ENCODE data around the gene KANSL1. TPM values are rescaled to one million over a fixed set of nuclear protein-coding genes. Genes with fewer than 3 reads are reported as not detected.

KANSL1 gene
- polyA plus RNA-seq, 1 experiment: 14.1 TPM

DNA sequence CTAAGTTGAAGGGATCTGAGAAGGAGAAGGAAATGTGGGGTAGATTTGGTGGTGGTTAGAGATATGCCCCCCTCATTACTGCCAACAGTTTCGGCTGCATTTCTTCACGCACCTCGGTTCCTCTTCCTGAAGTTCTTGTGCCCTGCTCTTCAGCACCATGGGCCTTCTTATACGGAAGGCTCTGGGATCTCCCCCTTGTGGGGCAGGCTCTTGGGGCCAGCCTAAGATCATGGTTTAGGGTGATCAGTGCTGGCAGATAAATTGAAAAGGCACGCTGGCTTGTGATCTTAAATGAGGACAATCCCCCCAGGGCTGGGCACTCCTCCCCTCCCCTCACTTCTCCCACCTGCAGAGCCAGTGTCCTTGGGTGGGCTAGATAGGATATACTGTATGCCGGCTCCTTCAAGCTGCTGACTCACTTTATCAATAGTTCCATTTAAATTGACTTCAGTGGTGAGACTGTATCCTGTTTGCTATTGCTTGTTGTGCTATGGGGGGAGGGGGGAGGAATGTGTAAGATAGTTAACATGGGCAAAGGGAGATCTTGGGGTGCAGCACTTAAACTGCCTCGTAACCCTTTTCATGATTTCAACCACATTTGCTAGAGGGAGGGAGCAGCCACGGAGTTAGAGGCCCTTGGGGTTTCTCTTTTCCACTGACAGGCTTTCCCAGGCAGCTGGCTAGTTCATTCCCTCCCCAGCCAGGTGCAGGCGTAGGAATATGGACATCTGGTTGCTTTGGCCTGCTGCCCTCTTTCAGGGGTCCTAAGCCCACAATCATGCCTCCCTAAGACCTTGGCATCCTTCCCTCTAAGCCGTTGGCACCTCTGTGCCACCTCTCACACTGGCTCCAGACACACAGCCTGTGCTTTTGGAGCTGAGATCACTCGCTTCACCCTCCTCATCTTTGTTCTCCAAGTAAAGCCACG is 165.9 kb downstream of the KANSL1 start:
- Histone ChIP-seq H3K27me3 (ENCODE audit: control insufficient read depth, insufficient read depth, low read length) (no peaks in the 10 kb centered on the region), H3K36me3 (ENCODE audit: control insufficient read depth, insufficient read depth, low read length) (peaks cover 23% of the 10 kb centered on the region), H3K4me3 (ENCODE audit: low read depth, low read length) (no peak overlapping the region)
- ChIA-PET CTCF (interaction anchor here (1.0 to 2.0 kb wide), 2 partner anchors 11 to 17 kb away, joined by 4 to 5 read pairs; no protein-coding TSS in a partner anchor), POLR2A (no interaction called here)
- no peak for DNase-seq (ENCODE audit: low read depth)
- TF ChIP-seq, protein P1, sequence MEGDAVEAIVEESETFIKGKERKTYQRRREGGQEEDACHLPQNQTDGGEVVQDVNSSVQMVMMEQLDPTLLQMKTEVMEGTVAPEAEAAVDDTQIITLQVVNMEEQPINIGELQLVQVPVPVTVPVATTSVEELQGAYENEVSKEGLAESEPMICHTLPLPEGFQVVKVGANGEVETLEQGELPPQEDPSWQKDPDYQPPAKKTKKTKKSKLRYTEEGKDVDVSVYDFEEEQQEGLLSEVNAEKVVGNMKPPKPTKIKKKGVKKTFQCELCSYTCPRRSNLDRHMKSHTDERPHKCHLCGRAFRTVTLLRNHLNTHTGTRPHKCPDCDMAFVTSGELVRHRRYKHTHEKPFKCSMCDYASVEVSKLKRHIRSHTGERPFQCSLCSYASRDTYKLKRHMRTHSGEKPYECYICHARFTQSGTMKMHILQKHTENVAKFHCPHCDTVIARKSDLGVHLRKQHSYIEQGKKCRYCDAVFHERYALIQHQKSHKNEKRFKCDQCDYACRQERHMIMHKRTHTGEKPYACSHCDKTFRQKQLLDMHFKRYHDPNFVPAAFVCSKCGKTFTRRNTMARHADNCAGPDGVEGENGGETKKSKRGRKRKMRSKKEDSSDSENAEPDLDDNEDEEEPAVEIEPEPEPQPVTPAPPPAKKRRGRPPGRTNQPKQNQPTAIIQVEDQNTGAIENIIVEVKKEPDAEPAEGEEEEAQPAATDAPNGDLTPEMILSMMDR (IDR thresholded peaks at IDR 0.05; ENCODE audit: insufficient read depth, low read depth, low read length): no peak

- no peak overlapping the region for H3K4me3 ChIP-seq (ENCODE audit: low read depth, low read length)
- H3K36me3 ChIP-seq (ENCODE audit: control insufficient read depth, insufficient read depth, low read length): peaks cover 16% of the 10 kb centered on the region
- H3K27me3 ChIP-seq (ENCODE audit: control insufficient read depth, insufficient read depth, low read length): no peaks in the 10 kb centered on the region
- ChIA-PET POLR2A (no interaction called here), CTCF (interaction anchor here (1.0 kb wide), 1 partner anchor 18 kb away, joined by 4 read pairs; no protein-coding TSS in a partner anchor)
- DNase-seq (ENCODE audit: low read depth): no peak
- TF ChIP-seq, protein P1 (IDR thresholded peaks at IDR 0.05; ENCODE audit: insufficient read depth, low read depth, low read length): no peak
Measured at GRCh38 chr17:46026166-46027047, 166.8 kb downstream of the KANSL1 start.

GRCh38 chr17:46025510-46026165 is 167.6 kb downstream of the KANSL1 start:
- Histone ChIP-seq H3K4me3 (ENCODE audit: low read depth, low read length) (no peak overlapping the region), H3K36me3 (ENCODE audit: control insufficient read depth, insufficient read depth, low read length) (peaks cover 12% of the 10 kb centered on the region), H3K27me3 (ENCODE audit: control insufficient read depth, insufficient read depth, low read length) (no peaks in the 10 kb centered on the region)
- TF ChIP-seq, protein P1 (IDR thresholded peaks at IDR 0.05; ENCODE audit: insufficient read depth, low read depth, low read length): no peak
- ChIA-PET CTCF (no interaction called here), POLR2A (no interaction called here)
- DNase-seq (ENCODE audit: low read depth): no peak

- H3K36me3 ChIP-seq (ENCODE audit: control insufficient read depth, insufficient read depth, low read length): peaks cover 7% of the 10 kb centered on the region
- H3K4me3 ChIP-seq (ENCODE audit: low read depth, low read length): no peak overlapping the region
- TF ChIP-seq, protein P1 (IDR thresholded peaks at IDR 0.05; ENCODE audit: insufficient read depth, low read depth, low read length): no peak
- no peaks in the 10 kb centered on the region for H3K27me3 ChIP-seq (ENCODE audit: control insufficient read depth, insufficient read depth, low read length)
- no peak for DNase-seq (ENCODE audit: low read depth)
- CTCF ChIA-PET: no interaction called here
- POLR2A ChIA-PET: no interaction called here
Measured at GRCh38 chr17:46025060-46025459, 168.2 kb downstream of the KANSL1 start.

Measured in BJ (cell line).